K562 (cell line): ENCODE measurements around the gene SDHAF1. TPM values are rescaled to one million over a fixed set of nuclear protein-coding genes. Genes with fewer than 3 reads are reported as not detected.

ENCODE experiments used
- ATAC-seq: fragments of 200-7000 bp; cut with Tn5 transposase; 3 replicates; pipeline ENCODE4 v1.9.1; 2020; ENCODE audit warnings: moderate library complexity
- BruUV-seq: library from RNA; stranded (reverse); fragments of 400-500 nt; replicated peaks from 2 replicates; lab custom pipeline; 2021; lab: Mats Ljungman, UMichigan
- CTCF ChIA-PET: fragments of 300-600 bp; formaldehyde crosslinking; extraction: SDS; loops from one replicate; lab custom pipeline; 2021; ENCODE audit warnings: low intra/inter-chr PET ratio; lab: Yijun Ruan, JAX
- POLR2A ChIA-PET: fragments of 300-600, 350-650 bp; sonication (Branson Sonifier 250); formaldehyde crosslinking; extraction: SDS; loops from one replicate; lab custom pipeline; 2021; ENCODE audit warnings: antibody characterized with exemption, inconsistent platforms; lab: Yijun Ruan, JAX
- DNase-seq, 4 experiments: peaks; one replicate each; pipeline versions ENCODE4 v3.0.0 to v3.0.0-alpha.2; 2011 to 2018; ENCODE audit warnings: low spot score in 3 of 4, mixed read lengths in 3 of 4; ENCODE audit errors: extremely low read depth in 1 of 4
- FAIRE-seq: peaks from 2 replicates; lab custom pipeline; 2011; peaks lifted over from hg19 to GRCh38; lab: Jason Lieb, UNC
- H2AFZ ChIP-seq: 2 replicates; pipeline ENCODE4 v1.6.0; 2011; ENCODE audit warnings: low read depth, low read length, control low read depth, inconsistent platforms
- H3K27ac ChIP-seq: fragments of 200-600 bp; 3 replicates; pipeline ENCODE4 v1.8.0; 2011; ENCODE audit warnings: low read depth, mild to moderate bottlenecking, control low read depth, inconsistent platforms, low read length, moderate library complexity, mixed read lengths; ENCODE audit errors: extremely low read depth
- H3K27me3 ChIP-seq, 2 experiments: fragments of 300-600 bp in 1 of 2; 2 replicates in 1 of 2; 3 replicates in 1 of 2; pipeline versions ENCODE4 v1.6.0 to v1.8.0; 2011; ENCODE audit warnings: inconsistent platforms in 2 of 2, low read length in 2 of 2, mild to moderate bottlenecking in 1 of 2, mixed read lengths in 1 of 2, moderate library complexity in 1 of 2; ENCODE audit not compliant: control insufficient read depth in 2 of 2, insufficient read depth in 2 of 2
- H3K36me3 ChIP-seq: fragments of 300-600 bp; 3 replicates; pipeline ENCODE4 v1.8.0; 2011; ENCODE audit warnings: mild to moderate bottlenecking, low read length, inconsistent platforms; ENCODE audit not compliant: control insufficient read depth, insufficient read depth
- H3K4me1 ChIP-seq, 2 experiments: fragments of 200-600 bp in 1 of 2; replicated peaks in 1 of 2; 2 replicates in 1 of 2; 3 replicates in 1 of 2; pipeline versions ENCODE4 v1.5.1 to v1.8.0; 2011; ENCODE audit warnings: inconsistent platforms in 2 of 2, low read length in 2 of 2, mild to moderate bottlenecking in 1 of 2, mixed read lengths in 1 of 2, moderate library complexity in 1 of 2; ENCODE audit not compliant: control insufficient read depth in 2 of 2, insufficient read depth in 2 of 2
- H3K4me2 ChIP-seq: 2 replicates; pipeline ENCODE4 v1.6.1; 2011; ENCODE audit warnings: low read length, control low read depth, inconsistent platforms, mixed read lengths; ENCODE audit not compliant: insufficient read depth
- H3K4me3 ChIP-seq: fragments of 200-600 bp; sonication (generic), shearing (Covaris generic); 2 replicates; pipeline ENCODE4 v1.5.1; 2016; ENCODE audit warnings: control low read depth, inconsistent platforms
- H3K79me2 ChIP-seq: fragments of 200-600 bp; 3 replicates; pipeline ENCODE4 v1.8.0; 2011; ENCODE audit warnings: low read length, inconsistent platforms; ENCODE audit not compliant: control insufficient read depth, insufficient read depth
- H3K9ac ChIP-seq, 2 experiments: 2 replicates each; pipeline versions ENCODE4 v1.6.0 to v1.6.1; 2011; ENCODE audit warnings: low read depth in 2 of 2, low read length in 2 of 2, control low read depth in 1 of 2, inconsistent platforms in 1 of 2, mild to moderate bottlenecking in 1 of 2, mixed read lengths in 1 of 2; ENCODE audit not compliant: insufficient read depth in 1 of 2
- H3K9me1 ChIP-seq: one replicate; pipeline ENCODE4 v1.6.0; 2011; ENCODE audit warnings: inconsistent platforms, mild to moderate bottlenecking, low read length, moderate library complexity; ENCODE audit not compliant: control insufficient read depth, insufficient read depth
- H3K9me3 ChIP-seq: replicated peaks from 2 replicates; pipeline ENCODE4 v1.5.1; 2011; ENCODE audit warnings: low read depth, low read length, inconsistent platforms; ENCODE audit not compliant: control insufficient read depth, insufficient read depth
- H4K20me1 ChIP-seq: replicated peaks from 2 replicates; pipeline ENCODE4 v1.6.1; 2011; ENCODE audit warnings: low read length, inconsistent platforms, mixed read lengths; ENCODE audit not compliant: control insufficient read depth, insufficient read depth
- CXXC5 ChIP-seq: fragments of 250-450 bp; sonication (Bioruptor Pico); IDR thresholded peaks from 2 replicates; pipeline ENCODE4 v1.8.0; 2022; ENCODE audit warnings: inconsistent platforms, mild to moderate bottlenecking, moderate library complexity
- EP300 ChIP-seq: IDR thresholded peaks from 2 replicates; pipeline ENCODE4 v1.6.1; 2012; ENCODE audit warnings: low read length, improper control_type of control experiment
- GABPA ChIP-seq: fragments of 200-800 bp; sonication (Bioruptor generic); conservative IDR thresholded peaks from 2 replicates; pipeline ENCODE4 v1.6.1; 2016; ENCODE audit warnings: low read depth, missing genetic modification characterization, missing compliant biosample characterization
- MED1 ChIP-seq: sonication (generic); formaldehyde crosslinking; IDR thresholded peaks from 2 replicates; pipeline ENCODE4 v1.8.1; 2023; ENCODE audit warnings: missing genetic modification reagents, borderline replicate concordance
- MIER1 ChIP-seq: fragments of 450-650 bp; IDR thresholded peaks from 2 replicates; pipeline ENCODE4 v1.6.1; 2016; ENCODE audit warnings: antibody characterized with exemption, mild to moderate bottlenecking, low read depth
- PRMT5 ChIP-seq: sonication (generic); formaldehyde crosslinking; IDR thresholded peaks from 2 replicates; pipeline ENCODE4 v1.5.0; 2020; ENCODE audit warnings: missing genetic modification reagents
- SMC3 ChIP-seq: conservative IDR thresholded peaks from 2 replicates; pipeline ENCODE4 v1.6.1; 2011; ENCODE audit warnings: low read depth, low read length, improper control_type of control experiment; ENCODE audit not compliant: insufficient read depth
- YY1 ChIP-seq, 3 experiments: IDR thresholded peaks; 2 replicates each; pipeline ENCODE4 v1.6.1; 2011; ENCODE audit warnings: low read length in 2 of 3, mild to moderate bottlenecking in 2 of 3, moderate library complexity in 2 of 3, borderline replicate concordance in 1 of 3, control low read depth in 1 of 3, low read depth in 1 of 3; ENCODE audit not compliant: insufficient read depth in 3 of 3, insufficient replicate concordance in 2 of 3, control insufficient read depth in 1 of 3, insufficient read length in 1 of 3; ENCODE audit errors: extremely low read depth in 1 of 3
- ZC3H8 ChIP-seq: fragments of 450-650 bp; IDR thresholded peaks from 2 replicates; pipeline ENCODE4 v1.6.1; 2017
- ZNF561 ChIP-seq: fragments of 450-650 bp; formaldehyde crosslinking; conservative IDR thresholded peaks from 2 replicates; pipeline ENCODE4 v1.4.0; 2020; ENCODE audit warnings: mild to moderate bottlenecking, moderate library complexity
- ZSCAN32 ChIP-seq: fragments of 450-650 bp; formaldehyde crosslinking; IDR thresholded peaks from 2 replicates; pipeline ENCODE4 v1.4.0; 2020; ENCODE audit warnings: mild to moderate bottlenecking, moderate library complexity
- WGBS: fragments of 100-300 bp; shearing (Covaris generic); methylation state at CpG from one replicate; pipeline ENCODE4 v1.1.6; 2016; ENCODE audit warnings: low coverage, mixed read lengths; ENCODE audit not compliant: insufficient coverage; ENCODE audit errors: missing lambda C conversion rate; 5-methylcytosine and 5-hydroxymethylcytosine counted together
- in situ Hi-C: fragments of 300-500 bp; cut with MboI; formaldehyde crosslinking; loops from 4 replicates; pipeline ENCODE4 v1.15.0; 2018; ENCODE audit warnings: inconsistent platforms, mixed read lengths
- intact Hi-C: fragments of 100-400 bp; cut with micrococcal nuclease; formaldehyde crosslinking; loops from 2 replicates; pipeline ENCODE4 v1.14.2; 2022
- polyA plus RNA-seq, 8 experiments: library from polyadenylated mRNA; depleted of rRNA in 4 of 8; stranded (reverse) in 5 of 8; unstranded in 3 of 8; fragments of >200 nt; fragmentation: Nextera tagmentation in 2 of 8; fragmentation: Illumina TruSeq in 1 of 8; extraction: Ambion mirVana in 2 of 8; extraction: Trizol in 1 of 8; gene quantifications; 2 replicates each; pipeline versions ENCODE4 v1.2.1 to v1.2.3, GENCODE V29; 2011 to 2014; ENCODE audit warnings: inconsistent platforms in 1 of 8, missing spikeins in 1 of 8
- total RNA-seq, 7 experiments: library from RNA; depleted of rRNA in 6 of 7; stranded (reverse); fragments of >200 nt in 6 of 7; fragmentation: Illumina TruSeq in 2 of 7; extraction: Trizol in 2 of 7; gene quantifications; 2 replicates each; pipeline versions ENCODE4 v1.2.1 to v1.2.3, GENCODE V29; 2011 to 2021; ENCODE audit warnings: low replicate concordance in 1 of 7
- TF ChIP-seq, protein P1 (sequence below): IDR thresholded peaks from 3 replicates; pipeline ENCODE4 v1.6.1; 2011; ENCODE audit warnings: borderline replicate concordance, mild to moderate bottlenecking; ENCODE audit not compliant: insufficient read length, insufficient read depth
- TF ChIP-seq, protein P2 (sequence below): sonication (generic); formaldehyde crosslinking; IDR thresholded peaks from 2 replicates; pipeline ENCODE4 v1.8.0; 2022; ENCODE audit warnings: mild to moderate bottlenecking, low read depth, missing genetic modification reagents
- TF ChIP-seq, protein P3 (sequence below): sonication (generic); formaldehyde crosslinking; IDR thresholded peaks from 2 replicates; pipeline ENCODE4 v1.9.0; 2022; ENCODE audit warnings: mild to moderate bottlenecking, missing genetic modification reagents
- TF ChIP-seq, protein P4 (sequence below): IDR thresholded peaks from 2 replicates; pipeline ENCODE4 v1.6.1; 2011; ENCODE audit warnings: borderline replicate concordance, low read depth, mild to moderate bottlenecking, moderate library complexity, low read length; ENCODE audit not compliant: insufficient read depth, poor library complexity, severe bottlenecking

The SDHAF1 gene
- total and polyA plus RNA-seq, 9 of the 15 experiments (the other 6 are each of a cell fraction or from before 2014, with no cell fraction given) = 0.42 to 55.7 (median 18.8) TPM

DNA sequence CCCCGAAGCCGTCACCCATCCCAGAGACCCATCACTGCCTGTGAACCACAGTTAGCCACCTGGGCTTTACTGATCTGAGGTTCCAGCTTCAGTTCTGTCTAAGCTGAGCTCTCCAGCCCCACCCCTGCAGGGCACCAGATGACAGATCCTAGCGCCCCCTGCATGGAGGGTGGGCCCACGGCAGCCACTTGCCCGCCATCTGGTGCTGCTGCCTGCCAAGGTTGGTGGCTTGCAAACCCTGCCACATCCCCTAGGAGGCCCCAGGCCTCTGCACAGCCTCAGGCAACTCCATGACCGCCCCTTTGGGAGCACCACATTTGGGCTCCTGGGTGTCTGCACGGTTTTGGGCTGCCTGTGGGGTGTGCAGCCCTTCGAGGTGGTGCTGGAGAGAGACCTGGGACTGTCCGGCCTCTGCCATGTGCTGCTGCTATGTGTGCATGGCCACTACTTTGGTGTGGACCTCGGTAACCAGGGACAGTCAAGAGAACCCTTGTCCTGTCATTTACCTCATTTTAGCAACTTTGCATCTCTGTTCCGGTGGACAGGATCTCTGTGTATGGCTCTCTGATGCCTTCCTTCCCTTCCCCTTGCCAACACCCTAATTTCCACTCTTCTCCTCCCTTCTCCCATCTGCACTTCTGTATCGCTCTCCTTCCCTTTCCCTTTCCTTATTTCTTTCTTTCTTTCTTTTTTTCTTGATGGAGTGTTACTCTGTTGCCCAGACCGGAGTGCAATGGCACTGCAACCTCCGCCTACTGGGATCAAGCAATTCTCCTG, 17.4 kb upstream of the SDHAF1 start:
- Histone ChIP-seq H3K79me2 (no peaks in the 10 kb centered on the region), H3K27ac (no peak overlapping the region), H4K20me1 (0 out of 2 replicates have a peak, but pooled peaks cover 3% of the 10 kb centered on the region), H3K4me2 (no peak overlapping the region), H3K4me1 (peaks cover 0 to 8% of the 10 kb centered on the region in 2 experiments; a peak in 1 of 5 replicates), H3K9me3 (no peaks in the 10 kb centered on the region), H3K36me3 (no peaks in the 10 kb centered on the region), H3K4me3 (no peak overlapping the region), H3K9me1 (no peaks in the 10 kb centered on the region), H3K27me3 (peaks cover 13 to 47% of the 10 kb centered on the region in 2 experiments; a peak in 4 of 5 replicates), H3K9ac (no peak overlapping the region), H2AFZ (no peak overlapping the region)
- DNase-seq = peak; percentile 53 to 78 (median 67)
- in situ Hi-C loops (no loop called here), intact Hi-C loops (no loop called here)
- 2% methylated on average over 13 of the region's 14 CpGs for WGBS
- BruUV-seq = no TSS peak
- CTCF ChIA-PET = interaction anchor here (0.8 kb wide), 1 partner anchor 20 kb away, joined by 4 read pairs; no protein-coding TSS in a partner anchor
- POLR2A ChIA-PET = interaction anchor here (0.7 to 1.3 kb wide), 2 partner anchors 8 to 650 kb away, joined by 3 read pairs; no protein-coding TSS in a partner anchor
- FAIRE-seq = no peak
- ATAC-seq = peak; percentile 96
- TF ChIP-seq GABPA (tag) (no peak), ZSCAN32 (CRISPR knock-in tag) (no peak), EP300 (no peak), ZC3H8 (no peak), CXXC5 (CRISPR knock-in tag) (no peak), SMC3 (0 out of 2 replicates have a peak, but pooled peaks have one; percentile 20), ZNF561 (CRISPR knock-in tag) (no peak), YY1 (IDR thresholded peaks at IDR 0.05; ENCODE audit: borderline replicate concordance in 1 of 3, control insufficient read depth in 1 of 3, extremely low read depth in 1 of 3, insufficient read depth in 3 of 3, insufficient read length in 1 of 3, insufficient replicate concordance in 2 of 3, low read depth in 1 of 3, low read length in 2 of 3) (peak in 1 of 3 experiments; percentile 36), PRMT5 (CRISPR knock-in tag) (no peak), MED1 (CRISPR knock-in tag) (no peak), MIER1 (no peak)
- TF ChIP-seq, protein P1, sequence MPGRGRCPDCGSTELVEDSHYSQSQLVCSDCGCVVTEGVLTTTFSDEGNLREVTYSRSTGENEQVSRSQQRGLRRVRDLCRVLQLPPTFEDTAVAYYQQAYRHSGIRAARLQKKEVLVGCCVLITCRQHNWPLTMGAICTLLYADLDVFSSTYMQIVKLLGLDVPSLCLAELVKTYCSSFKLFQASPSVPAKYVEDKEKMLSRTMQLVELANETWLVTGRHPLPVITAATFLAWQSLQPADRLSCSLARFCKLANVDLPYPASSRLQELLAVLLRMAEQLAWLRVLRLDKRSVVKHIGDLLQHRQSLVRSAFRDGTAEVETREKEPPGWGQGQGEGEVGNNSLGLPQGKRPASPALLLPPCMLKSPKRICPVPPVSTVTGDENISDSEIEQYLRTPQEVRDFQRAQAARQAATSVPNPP = no peak
- TF ChIP-seq, protein P2, sequence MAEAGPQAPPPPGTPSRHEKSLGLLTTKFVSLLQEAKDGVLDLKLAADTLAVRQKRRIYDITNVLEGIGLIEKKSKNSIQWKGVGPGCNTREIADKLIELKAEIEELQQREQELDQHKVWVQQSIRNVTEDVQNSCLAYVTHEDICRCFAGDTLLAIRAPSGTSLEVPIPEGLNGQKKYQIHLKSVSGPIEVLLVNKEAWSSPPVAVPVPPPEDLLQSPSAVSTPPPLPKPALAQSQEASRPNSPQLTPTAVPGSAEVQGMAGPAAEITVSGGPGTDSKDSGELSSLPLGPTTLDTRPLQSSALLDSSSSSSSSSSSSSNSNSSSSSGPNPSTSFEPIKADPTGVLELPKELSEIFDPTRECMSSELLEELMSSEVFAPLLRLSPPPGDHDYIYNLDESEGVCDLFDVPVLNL (CRISPR knock-in tag) = no peak
- TF ChIP-seq, protein P3, sequence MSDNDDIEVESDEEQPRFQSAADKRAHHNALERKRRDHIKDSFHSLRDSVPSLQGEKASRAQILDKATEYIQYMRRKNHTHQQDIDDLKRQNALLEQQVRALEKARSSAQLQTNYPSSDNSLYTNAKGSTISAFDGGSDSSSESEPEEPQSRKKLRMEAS (CRISPR knock-in tag) = peak; percentile 65
- TF ChIP-seq, protein P4, sequence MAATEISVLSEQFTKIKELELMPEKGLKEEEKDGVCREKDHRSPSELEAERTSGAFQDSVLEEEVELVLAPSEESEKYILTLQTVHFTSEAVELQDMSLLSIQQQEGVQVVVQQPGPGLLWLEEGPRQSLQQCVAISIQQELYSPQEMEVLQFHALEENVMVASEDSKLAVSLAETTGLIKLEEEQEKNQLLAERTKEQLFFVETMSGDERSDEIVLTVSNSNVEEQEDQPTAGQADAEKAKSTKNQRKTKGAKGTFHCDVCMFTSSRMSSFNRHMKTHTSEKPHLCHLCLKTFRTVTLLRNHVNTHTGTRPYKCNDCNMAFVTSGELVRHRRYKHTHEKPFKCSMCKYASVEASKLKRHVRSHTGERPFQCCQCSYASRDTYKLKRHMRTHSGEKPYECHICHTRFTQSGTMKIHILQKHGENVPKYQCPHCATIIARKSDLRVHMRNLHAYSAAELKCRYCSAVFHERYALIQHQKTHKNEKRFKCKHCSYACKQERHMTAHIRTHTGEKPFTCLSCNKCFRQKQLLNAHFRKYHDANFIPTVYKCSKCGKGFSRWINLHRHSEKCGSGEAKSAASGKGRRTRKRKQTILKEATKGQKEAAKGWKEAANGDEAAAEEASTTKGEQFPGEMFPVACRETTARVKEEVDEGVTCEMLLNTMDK = peak; percentile 61
